Measurements from ENCODE around the gene TARS2.

GRCh38 chr1:150553392-150554085 is 66.3 kb downstream of the TARS2 start:
- TF ChIP-seq, protein P1, sequence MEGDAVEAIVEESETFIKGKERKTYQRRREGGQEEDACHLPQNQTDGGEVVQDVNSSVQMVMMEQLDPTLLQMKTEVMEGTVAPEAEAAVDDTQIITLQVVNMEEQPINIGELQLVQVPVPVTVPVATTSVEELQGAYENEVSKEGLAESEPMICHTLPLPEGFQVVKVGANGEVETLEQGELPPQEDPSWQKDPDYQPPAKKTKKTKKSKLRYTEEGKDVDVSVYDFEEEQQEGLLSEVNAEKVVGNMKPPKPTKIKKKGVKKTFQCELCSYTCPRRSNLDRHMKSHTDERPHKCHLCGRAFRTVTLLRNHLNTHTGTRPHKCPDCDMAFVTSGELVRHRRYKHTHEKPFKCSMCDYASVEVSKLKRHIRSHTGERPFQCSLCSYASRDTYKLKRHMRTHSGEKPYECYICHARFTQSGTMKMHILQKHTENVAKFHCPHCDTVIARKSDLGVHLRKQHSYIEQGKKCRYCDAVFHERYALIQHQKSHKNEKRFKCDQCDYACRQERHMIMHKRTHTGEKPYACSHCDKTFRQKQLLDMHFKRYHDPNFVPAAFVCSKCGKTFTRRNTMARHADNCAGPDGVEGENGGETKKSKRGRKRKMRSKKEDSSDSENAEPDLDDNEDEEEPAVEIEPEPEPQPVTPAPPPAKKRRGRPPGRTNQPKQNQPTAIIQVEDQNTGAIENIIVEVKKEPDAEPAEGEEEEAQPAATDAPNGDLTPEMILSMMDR (IDR thresholded peaks at IDR 0.05): no peak
- no peak for TF ChIP-seq POLR2A (IDR thresholded peaks at IDR 0.05)
